ENCODE data around the gene ARHGEF33.

DNA sequence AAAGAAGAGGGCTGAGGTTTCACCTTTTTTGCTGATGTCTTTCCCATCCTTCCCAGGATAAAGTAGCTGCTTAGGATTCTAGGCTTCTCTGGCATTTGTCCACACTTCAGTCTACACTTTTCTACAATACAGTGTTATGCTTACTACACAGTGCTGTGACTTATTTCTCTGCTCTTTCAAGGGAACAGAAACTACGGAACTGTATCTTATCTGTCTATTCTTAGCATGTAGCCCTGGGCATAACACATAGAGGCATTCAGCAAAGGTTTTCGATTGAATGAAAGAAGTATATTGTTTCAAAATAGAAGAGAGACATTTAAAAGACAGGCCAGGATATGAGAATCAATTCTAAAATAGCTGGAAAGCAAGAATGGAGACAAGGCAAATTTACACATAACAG is 110.9 kb downstream of the ARHGEF33 start:
- TF ChIP-seq, protein P1, sequence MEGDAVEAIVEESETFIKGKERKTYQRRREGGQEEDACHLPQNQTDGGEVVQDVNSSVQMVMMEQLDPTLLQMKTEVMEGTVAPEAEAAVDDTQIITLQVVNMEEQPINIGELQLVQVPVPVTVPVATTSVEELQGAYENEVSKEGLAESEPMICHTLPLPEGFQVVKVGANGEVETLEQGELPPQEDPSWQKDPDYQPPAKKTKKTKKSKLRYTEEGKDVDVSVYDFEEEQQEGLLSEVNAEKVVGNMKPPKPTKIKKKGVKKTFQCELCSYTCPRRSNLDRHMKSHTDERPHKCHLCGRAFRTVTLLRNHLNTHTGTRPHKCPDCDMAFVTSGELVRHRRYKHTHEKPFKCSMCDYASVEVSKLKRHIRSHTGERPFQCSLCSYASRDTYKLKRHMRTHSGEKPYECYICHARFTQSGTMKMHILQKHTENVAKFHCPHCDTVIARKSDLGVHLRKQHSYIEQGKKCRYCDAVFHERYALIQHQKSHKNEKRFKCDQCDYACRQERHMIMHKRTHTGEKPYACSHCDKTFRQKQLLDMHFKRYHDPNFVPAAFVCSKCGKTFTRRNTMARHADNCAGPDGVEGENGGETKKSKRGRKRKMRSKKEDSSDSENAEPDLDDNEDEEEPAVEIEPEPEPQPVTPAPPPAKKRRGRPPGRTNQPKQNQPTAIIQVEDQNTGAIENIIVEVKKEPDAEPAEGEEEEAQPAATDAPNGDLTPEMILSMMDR (IDR thresholded peaks at IDR 0.05), result no peak
- no peak for TF ChIP-seq POLR2AphosphoS5 (IDR thresholded peaks at IDR 0.05)
- no peak for TF ChIP-seq POLR2A (IDR thresholded peaks at IDR 0.05)
